Aorta (tissue), 5 donors: ENCODE measurements around the gene NIP7. TPM values are rescaled to one million over a fixed set of nuclear protein-coding genes. Genes with fewer than 3 reads are reported as not detected.

Source experiments
- ATAC-seq: fragments of 200-7000 bp; cut with Tn5 transposase; one replicate; pipeline ENCODE4 v1.9.1; 2022; ENCODE audit warnings: moderate library complexity; ENCODE audit not compliant: low FRiP score
- DNase-seq, 2 donors: peaks; one replicate each; pipeline ENCODE4 v3.0.0-alpha.2; 2020
- H3K27ac ChIP-seq, 2 donors: one replicate each; pipeline ENCODE4 v1.5.1; 2013; ENCODE audit warnings: low read length in 2 of 2, mild to moderate bottlenecking in 2 of 2, moderate library complexity in 2 of 2, control low read depth in 1 of 2, inconsistent platforms in 1 of 2, low read depth in 1 of 2
- H3K27me3 ChIP-seq, 2 donors: one replicate each; pipeline ENCODE4 v1.6.1; 2013; ENCODE audit warnings: control low read depth in 1 of 2, low read length in 1 of 2, mild to moderate bottlenecking in 1 of 2, moderate library complexity in 1 of 2; ENCODE audit not compliant: insufficient read depth in 2 of 2, control insufficient read depth in 1 of 2
- H3K36me3 ChIP-seq, 2 donors: one replicate each; pipeline ENCODE4 v1.6.1; 2013; ENCODE audit warnings: control low read depth in 1 of 2, low read length in 1 of 2, mild to moderate bottlenecking in 1 of 2; ENCODE audit not compliant: insufficient read depth in 2 of 2, control insufficient read depth in 1 of 2
- H3K4me1 ChIP-seq, 2 donors: one replicate each; pipeline ENCODE4 v1.6.1; 2013; ENCODE audit warnings: low read length in 2 of 2, control low read depth in 1 of 2, mild to moderate bottlenecking in 1 of 2, moderate library complexity in 1 of 2; ENCODE audit not compliant: insufficient read depth in 2 of 2, control insufficient read depth in 1 of 2
- H3K4me3 ChIP-seq, 2 donors: one replicate each; pipeline ENCODE4 v1.5.1; 2013; ENCODE audit warnings: low read length in 2 of 2, control low read depth in 1 of 2, mild to moderate bottlenecking in 1 of 2
- H3K9me3 ChIP-seq: one replicate; pipeline ENCODE4 v1.6.1; 2013; ENCODE audit warnings: mild to moderate bottlenecking, low read length; ENCODE audit not compliant: control insufficient read depth
- WGBS, 2 donors: extraction: QIAGEN DNeasy Blood & Tissue Kit; methylation state at CpG; one replicate each; pipeline ENCODE4 v1.1.7; 2013; 5-methylcytosine and 5-hydroxymethylcytosine counted together
- intact Hi-C, 2 donors: fragments of 100-400 bp; cut with DNase I; formaldehyde crosslinking; loops; one replicate each; pipeline versions ENCODE4 v1.14.2 to v1.15.0; 2022
- polyA plus RNA-seq, 2 donors: library from polyadenylated mRNA; stranded (reverse); fragments of 200-250 nt; gene quantifications; one replicate each; pipeline ENCODE4 v1.2.3, GENCODE V29; 2013
- total RNA-seq, 2 donors: library from RNA; stranded (reverse); fragmentation: NEBNext Ultra II Directional; extraction: Animal tissue kit (Norgen Biotek cat#: 25700); gene quantifications; one replicate each; pipeline ENCODE4 v1.2.1, GENCODE V29; 2021
- donor health status: healthy with polysubstance abuse.
- donor health status: Bipolar disorder and iron deficiency.
- donor health status: DM: no; HTN: no; CAD: no.
- donor health status: DM: no; HTN: no; CAD: no.
- donor health status: DM: yes; HTN: yes; CAD: no.

The NIP7 gene
- total and polyA plus RNA-seq, 4 donors = 7.1 to 21.3 (median 13.0) TPM

DNA sequence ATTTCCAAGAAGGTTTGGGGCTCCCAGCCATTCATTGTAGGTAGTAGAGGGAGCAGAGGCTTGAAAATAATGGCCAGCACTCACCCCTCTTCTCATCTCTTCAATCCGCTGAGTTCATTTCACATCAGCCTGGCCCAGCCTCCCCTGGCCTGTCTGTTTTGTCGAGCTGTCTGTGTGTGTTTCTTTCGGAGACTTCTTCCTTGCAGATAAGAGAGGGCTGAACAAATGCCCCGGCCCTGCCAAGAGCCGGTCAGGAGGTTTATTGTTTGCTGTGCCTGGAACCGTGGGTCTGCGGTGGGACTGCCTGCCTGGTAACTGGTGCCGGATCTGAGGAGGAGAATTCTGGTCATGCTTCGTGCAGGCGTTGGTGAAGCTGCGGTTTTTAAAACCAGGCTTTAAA, 25.0 kb upstream of the NIP7 start:
- H3K36me3 ChIP-seq = peaks cover 0 to 10% of the 10 kb centered on the region in 2 donors
- intact Hi-C loops = no loop called here

DNA sequence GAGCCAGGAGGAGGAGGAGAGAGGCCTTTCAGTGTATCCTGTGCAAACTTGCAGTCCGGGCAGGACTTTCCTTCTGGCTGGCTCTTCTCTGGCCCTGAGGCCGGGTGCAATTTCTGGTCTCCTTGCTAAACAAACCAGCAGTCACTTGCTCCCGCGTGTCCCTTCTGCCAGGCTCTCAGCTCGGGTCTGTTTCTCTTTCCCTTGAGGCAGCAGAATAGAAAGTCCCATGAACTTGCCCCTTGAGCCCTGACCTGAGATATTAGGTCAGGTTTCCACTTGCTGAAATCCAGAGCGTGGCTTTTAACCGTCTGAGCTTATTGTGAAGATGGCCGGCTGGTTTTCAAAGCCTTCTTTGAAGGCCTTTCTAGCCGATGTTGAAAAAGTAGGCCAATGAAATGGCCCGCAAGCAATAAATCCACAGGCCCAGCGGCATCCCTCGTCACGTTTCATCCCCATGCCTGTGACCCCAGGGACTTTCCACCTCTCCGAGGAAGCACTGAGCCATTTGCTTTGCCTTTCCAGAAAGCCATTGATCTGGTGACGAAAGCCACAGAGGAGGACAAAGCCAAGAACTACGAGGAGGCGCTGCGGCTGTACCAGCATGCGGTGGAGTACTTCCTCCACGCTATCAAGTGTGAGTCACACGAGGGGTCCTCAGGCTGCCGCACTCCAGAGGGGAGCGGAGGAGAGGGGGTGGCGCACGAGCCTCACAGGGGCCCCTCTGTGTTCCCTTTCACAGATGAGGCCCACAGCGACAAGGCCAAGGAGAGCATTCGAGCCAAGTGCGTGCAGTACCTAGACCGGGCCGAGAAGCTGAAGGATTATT, 23.9 kb upstream of the NIP7 start:
- H3K4me1 ChIP-seq = no peaks in the 10 kb centered on the region
- H3K4me3 ChIP-seq = no peak overlapping the region
- H3K36me3 ChIP-seq = peaks cover 0 to 19% of the 10 kb centered on the region in 2 donors
- no peak overlapping the region for H3K27ac ChIP-seq
- intact Hi-C loops = no loop called here
- no peaks in the 10 kb centered on the region for H3K27me3 ChIP-seq
- peak in 1 of 2 donors; percentile 56 for DNase-seq
- no peak for ATAC-seq
- H3K9me3 ChIP-seq = no peaks in the 10 kb centered on the region
- 85 to 87% methylated on average over 30 of the region's 30 CpGs for WGBS, 2 donors

More for the DNA sequence above, 25.0 kb upstream of the NIP7 start:
- Histone ChIP-seq H3K27ac (no peak overlapping the region), H3K9me3 (no peaks in the 10 kb centered on the region), H3K4me1 (no peaks in the 10 kb centered on the region), H3K27me3 (no peaks in the 10 kb centered on the region), H3K4me3 (no peak overlapping the region)
- WGBS, 2 donors = 84 to 86% methylated on average over 11 of the region's 11 CpGs
- DNase-seq (peak in 1 of 2 donors; percentile 44), ATAC-seq (no peak)

DNA sequence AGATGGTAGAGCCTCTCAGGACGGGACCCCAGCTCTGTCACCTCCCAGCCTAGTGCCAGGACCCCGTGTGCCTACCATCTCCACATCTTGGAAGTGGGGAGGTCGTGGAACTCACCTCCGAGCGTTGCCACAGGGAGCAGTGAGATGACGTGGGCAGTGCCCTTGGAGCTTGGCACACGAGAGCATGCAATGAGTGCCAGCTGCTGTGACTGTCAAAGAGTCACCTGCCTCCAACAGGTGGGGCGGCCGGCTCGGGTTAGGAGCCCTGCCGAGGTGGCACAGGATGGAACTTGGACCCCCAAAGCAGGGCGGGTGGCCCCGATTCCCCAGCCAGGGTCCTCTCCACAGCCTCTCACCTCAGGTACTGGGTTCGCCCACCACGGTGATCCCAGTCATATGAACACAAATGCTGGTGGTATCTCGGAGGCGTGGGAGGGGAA, 23.0 kb upstream of the NIP7 start:
- Histone ChIP-seq H3K4me3 (no peak overlapping the region), H3K27me3 (no peaks in the 10 kb centered on the region), H3K36me3 (peaks cover 0 to 20% of the 10 kb centered on the region in 2 donors), H3K4me1 (no peaks in the 10 kb centered on the region), H3K9me3 (no peaks in the 10 kb centered on the region), H3K27ac (no peak overlapping the region)
- WGBS, 2 donors = 91% methylated on average over 17 of the region's 17 CpGs
- ATAC-seq (no peak), DNase-seq (peak in 1 of 2 donors; percentile 53)
- intact Hi-C loops = no loop called here

DNA sequence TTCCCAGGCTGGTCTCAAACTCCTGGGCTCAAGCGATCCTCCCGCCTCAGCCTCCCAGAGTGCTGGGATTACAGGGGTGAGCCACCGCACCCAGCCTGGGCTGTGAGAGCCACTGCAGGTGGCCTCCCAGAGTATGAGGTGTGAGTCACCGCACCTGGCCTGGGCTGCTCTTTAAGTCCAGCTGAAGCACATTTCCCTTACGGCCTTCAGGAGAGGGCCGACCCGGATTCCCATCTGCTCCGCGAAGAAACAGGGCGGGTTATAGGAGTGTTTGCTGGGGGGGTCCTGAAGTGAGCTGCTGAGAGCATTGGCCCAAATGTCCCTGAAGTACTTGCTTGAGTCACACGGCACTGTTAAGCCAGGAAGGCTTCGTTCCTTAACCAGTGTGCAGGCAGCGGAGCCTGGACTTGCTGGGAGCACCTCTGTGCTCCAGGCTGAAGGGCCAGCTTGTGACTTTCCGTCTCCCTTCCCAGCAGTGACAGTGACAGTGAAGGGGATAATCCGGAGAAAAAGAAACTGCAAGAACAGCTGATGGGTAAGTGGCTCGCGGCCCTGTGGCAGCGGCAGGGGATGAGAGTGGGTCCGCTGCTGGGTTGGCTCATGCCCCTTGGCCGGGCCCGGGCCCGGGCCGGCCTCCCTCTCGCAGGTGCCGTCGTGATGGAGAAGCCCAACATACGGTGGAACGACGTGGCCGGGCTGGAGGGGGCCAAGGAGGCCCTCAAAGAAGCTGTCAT, 21.2 kb upstream of the NIP7 start:
- Histone ChIP-seq H3K4me3 (no peak overlapping the region), H3K27me3 (no peaks in the 10 kb centered on the region), H3K9me3 (no peaks in the 10 kb centered on the region), H3K27ac (no peak overlapping the region), H3K36me3 (peaks cover 0 to 23% of the 10 kb centered on the region in 2 donors), H3K4me1 (no peaks in the 10 kb centered on the region)
- intact Hi-C loops = no loop called here
- ATAC-seq = no peak
- peak in 1 of 2 donors; percentile 72 for DNase-seq
- 92% methylated on average over 30 of the region's 30 CpGs for WGBS, 2 donors

DNA sequence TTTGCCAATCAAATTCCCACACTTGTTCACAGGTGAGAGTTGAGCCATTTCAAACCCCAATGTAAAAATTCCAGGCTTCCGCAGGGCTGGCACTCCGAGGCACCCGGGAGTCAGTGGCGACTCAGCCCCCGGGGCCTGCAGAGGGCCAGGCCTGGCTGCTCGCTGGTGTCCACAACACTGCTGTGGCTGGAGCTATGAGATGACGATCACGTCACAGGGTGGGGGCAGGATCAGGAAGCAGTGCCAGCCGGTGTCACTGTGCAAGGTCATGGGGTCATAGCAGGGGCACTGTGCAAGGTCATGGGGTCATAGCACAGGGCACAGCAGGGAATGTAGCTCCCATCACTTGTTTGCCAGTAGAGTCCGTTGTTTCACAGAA, 20.7 kb upstream of the NIP7 start:
- Histone ChIP-seq H3K27ac (no peak overlapping the region), H3K4me1 (no peaks in the 10 kb centered on the region), H3K27me3 (no peaks in the 10 kb centered on the region), H3K9me3 (no peaks in the 10 kb centered on the region), H3K36me3 (peaks cover 0 to 25% of the 10 kb centered on the region in 2 donors), H3K4me3 (no peak overlapping the region)
- no peak for ATAC-seq
- intact Hi-C loops = no loop called here
- peak in 1 of 2 donors; percentile 70 for DNase-seq
- 69 to 72% methylated on average over 10 of the region's 10 CpGs for WGBS, 2 donors

DNA sequence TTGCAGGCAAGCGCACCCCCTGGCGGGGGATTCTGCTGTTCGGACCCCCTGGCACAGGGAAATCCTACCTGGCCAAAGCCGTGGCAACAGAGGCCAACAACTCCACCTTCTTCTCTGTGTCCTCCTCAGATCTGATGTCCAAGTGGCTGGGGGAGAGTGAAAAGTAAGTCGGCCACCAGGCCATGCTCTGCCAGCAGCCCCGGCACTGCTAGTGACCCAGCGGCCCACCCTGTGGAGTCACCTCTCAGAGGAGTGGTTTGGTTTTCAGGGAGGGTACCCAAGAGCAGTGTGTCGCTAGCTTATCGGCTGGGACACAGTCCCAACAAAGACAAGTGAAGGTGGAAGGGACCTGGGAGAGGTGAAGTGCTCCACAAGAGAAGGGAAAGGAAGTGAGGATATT, 20.2 kb upstream of the NIP7 start:
- Histone ChIP-seq H3K27ac (no peak overlapping the region), H3K4me3 (no peak overlapping the region), H3K27me3 (no peaks in the 10 kb centered on the region), H3K9me3 (no peaks in the 10 kb centered on the region), H3K4me1 (no peaks in the 10 kb centered on the region), H3K36me3 (peaks cover 0 to 25% of the 10 kb centered on the region in 2 donors)
- ATAC-seq (no peak), DNase-seq (peak in 1 of 2 donors; percentile 37)
- intact Hi-C loops = no loop called here
- WGBS, 2 donors = 91 to 92% methylated on average over 9 of the region's 9 CpGs

DNA sequence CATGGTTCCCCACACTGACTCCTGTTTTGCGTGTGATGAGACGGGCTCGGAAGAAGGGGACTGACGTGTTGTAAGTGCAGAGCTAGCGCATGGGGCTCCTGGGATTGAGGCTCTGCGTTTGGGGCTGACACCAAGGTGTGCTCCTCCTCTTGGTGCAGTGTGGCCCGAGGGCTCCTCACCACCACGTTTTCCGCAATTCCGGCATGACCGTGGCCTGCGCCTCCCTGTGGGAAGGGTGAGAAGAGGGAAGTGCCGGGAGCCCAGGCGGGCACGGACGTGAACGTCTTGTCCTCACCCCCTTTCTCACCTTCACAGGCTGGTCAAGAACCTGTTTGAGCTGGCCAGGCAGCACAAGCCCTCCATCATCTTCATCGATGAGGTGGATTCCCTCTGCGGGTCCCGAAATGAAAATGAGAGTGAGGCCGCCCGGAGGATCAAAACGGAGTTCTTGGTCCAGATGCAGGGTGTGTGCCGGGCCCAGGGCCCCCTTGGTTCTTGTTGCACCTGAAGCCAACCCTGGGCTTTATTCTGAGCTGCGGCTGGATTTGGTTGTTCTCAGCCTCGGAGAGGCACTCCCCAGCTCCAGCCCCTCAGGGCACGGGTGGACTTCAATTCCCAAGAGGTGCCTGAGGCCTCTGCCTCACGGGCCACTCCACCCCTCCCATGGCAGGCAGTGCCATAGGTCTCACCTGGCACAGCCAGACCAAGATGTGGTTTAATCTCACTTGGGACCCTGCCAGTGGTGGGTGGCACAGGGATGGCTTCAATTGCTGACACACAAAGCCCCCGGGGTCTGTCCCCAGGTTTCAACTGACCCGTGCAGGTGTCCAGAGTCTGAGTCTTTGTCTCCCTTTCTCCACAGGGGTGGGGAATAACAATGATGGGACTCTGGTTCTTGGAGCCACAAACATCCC, 19.5 kb upstream of the NIP7 start:
- Histone ChIP-seq H3K4me3 (no peak overlapping the region), H3K4me1 (no peaks in the 10 kb centered on the region), H3K27ac (no peak overlapping the region), H3K9me3 (no peaks in the 10 kb centered on the region), H3K36me3 (peaks cover 0 to 28% of the 10 kb centered on the region in 2 donors), H3K27me3 (no peaks in the 10 kb centered on the region)
- 87 to 91% methylated on average over 30 of the region's 30 CpGs for WGBS, 2 donors
- ATAC-seq = no peak
- intact Hi-C loops = no loop called here
- DNase-seq = peak in 1 of 2 donors; percentile 65

DNA sequence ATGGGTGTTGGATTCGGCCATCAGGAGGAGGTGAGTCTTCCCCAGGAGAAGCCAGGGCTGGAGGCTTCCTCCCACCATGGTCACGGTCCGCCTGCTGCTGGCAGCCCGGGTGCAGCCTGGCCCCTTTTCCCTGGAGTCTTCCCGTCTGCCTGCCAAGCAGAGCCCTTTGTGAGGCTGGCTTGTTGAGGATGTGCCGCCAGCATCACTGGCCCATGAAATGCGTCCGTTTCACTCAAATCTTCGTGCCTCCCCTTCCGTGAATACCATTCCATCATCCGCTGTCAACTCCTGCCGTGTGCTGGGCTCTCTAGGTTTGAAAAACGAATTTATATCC, 18.9 kb upstream of the NIP7 start:
- no peaks in the 10 kb centered on the region for H3K9me3 ChIP-seq
- no peak overlapping the region for H3K4me3 ChIP-seq
- H3K4me1 ChIP-seq = no peaks in the 10 kb centered on the region
- peaks cover 0 to 28% of the 10 kb centered on the region in 2 donors for H3K36me3 ChIP-seq
- no peak overlapping the region for H3K27ac ChIP-seq
- H3K27me3 ChIP-seq = no peaks in the 10 kb centered on the region
- ATAC-seq (no peak), DNase-seq (peak in 1 of 2 donors; percentile 55)
- 73 to 76% methylated on average over 13 of the region's 13 CpGs for WGBS, 2 donors
- intact Hi-C loops = no loop called here
